ENCODE measurements around the gene FAM184B.

The FAM184B gene

GRCh38 chr4:17781300-17782287, at the start of gene FAM184B:
Gene FAM184B (minus strand): TSS chr4:17781621. CDS start chr4:17781299, 322 bp downstream.
- DNase-seq: peak; percentile 2

- no peak for DNase-seq
Measured at GRCh38 chr4:17823871-17824669, 42.6 kb upstream of the FAM184B start.

- peak; percentile 10 for DNase-seq
Measured at GRCh38 chr4:17817027-17817426, 35.6 kb upstream of the FAM184B start.

- DNase-seq: no peak
Measured at GRCh38 chr4:17816142-17816541, 34.7 kb upstream of the FAM184B start.

GRCh38 chr4:17814140-17814539, 32.7 kb upstream of the FAM184B start:
- DNase-seq: no peak

GRCh38 chr4:17812801-17813200, 31.4 kb upstream of the FAM184B start:
- DNase-seq: no peak

GRCh38 chr4:17812125-17812524, 30.7 kb upstream of the FAM184B start:
- peak; percentile 24 for DNase-seq

- DNase-seq: no peak
Measured at GRCh38 chr4:17811078-17811603, 29.7 kb upstream of the FAM184B start.

- peak; percentile 84 for DNase-seq
Measured at GRCh38 chr4:17810260-17811077, 29.0 kb upstream of the FAM184B start, which contains the start of the genes DCAF16 and NCAPG. Gene DCAF16 (minus strand): TSS chr4:17810757. CDS start chr4:17804141, 6,616 bp downstream. Gene NCAPG (plus strand): TSS chr4:17810979. CDS start chr4:17811078, 99 bp downstream.

- DNase-seq: no peak
Measured at GRCh38 chr4:17809667-17810066, 28.2 kb upstream of the FAM184B start.

- no peak for DNase-seq
Measured at GRCh38 chr4:17807446-17807845, 26.0 kb upstream of the FAM184B start.

- DNase-seq: no peak
Measured at GRCh38 chr4:17805580-17806155, 24.2 kb upstream of the FAM184B start.

- no peak for DNase-seq
Measured at GRCh38 chr4:17797808-17798207, 16.4 kb upstream of the FAM184B start.

GRCh38 chr4:17794730-17795129, 13.3 kb upstream of the FAM184B start:
- no peak for DNase-seq

- no peak for DNase-seq
Measured at GRCh38 chr4:17788956-17789355, 7.5 kb upstream of the FAM184B start.

GRCh38 chr4:17787315-17787714, 5.9 kb upstream of the FAM184B start:
- DNase-seq: no peak

GRCh38 chr4:17786567-17786966, 5.1 kb upstream of the FAM184B start:
- DNase-seq: no peak

GRCh38 chr4:17785858-17786257, 4.4 kb upstream of the FAM184B start:
- DNase-seq: peak; percentile 1

- peak; percentile 10 for DNase-seq
Measured at GRCh38 chr4:17780501-17781299, 721 bp downstream of the FAM184B start.

- no peak for DNase-seq
Measured at GRCh38 chr4:17778431-17778830, 3.0 kb downstream of the FAM184B start.

- peak; percentile 77 for DNase-seq
Measured at GRCh38 chr4:17773135-17773698, 8.2 kb downstream of the FAM184B start.

Data from DMS79 treated with DMSO at 0.1 percent for 48 hours (cell line).